NCI-H128 (cell line): ENCODE measurements around the gene TGFBR2.

Experiments used
- DNase-seq: peaks from one replicate; lab custom pipeline; 2025; ENCODE audit not compliant: unreplicated experiment; lab: John Stamatoyannopoulos, UW

The TGFBR2 gene

DNA sequence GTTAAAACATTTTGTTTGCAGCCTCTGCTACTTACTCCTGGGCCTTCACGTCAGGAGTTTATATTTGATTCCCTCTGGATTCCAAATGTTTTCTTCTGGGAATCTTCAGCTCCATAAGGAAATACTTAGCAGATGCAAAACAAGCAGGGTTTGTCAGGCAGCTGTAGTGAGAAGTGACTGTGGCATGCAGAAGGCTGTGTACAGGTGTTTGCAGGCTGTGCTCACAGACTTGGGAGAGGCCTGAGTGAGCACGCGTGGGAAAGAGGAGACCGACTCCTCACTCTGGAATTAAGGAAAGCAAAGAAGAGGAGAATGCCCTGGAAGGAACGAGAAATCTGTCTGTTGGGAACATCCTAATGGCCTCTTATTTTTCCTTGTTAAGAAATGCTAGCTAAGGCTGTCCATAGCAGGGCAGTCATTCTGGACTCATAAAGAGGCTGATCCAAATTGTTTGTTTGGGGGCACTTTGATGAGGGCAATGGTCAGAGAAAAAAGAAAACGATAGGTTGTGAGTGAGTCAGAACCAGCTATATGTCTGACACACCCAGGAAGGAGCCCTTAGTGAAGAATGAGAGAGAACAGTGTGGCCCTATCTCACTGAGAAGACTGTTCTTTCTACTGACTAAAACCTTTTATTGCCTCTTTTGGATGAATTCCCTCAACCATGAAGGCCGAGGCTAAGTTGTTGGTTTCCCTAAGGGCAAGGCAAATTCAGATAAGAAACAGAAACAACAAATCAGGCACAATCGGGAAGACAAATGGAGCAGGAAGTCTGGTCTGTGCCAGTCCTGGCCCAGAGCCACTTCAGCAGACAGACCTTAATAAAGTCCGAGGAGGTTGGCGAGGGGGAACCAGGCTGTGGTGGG is 82.6 kb downstream of the TGFBR2 start:
- no peak for DNase-seq

DNA sequence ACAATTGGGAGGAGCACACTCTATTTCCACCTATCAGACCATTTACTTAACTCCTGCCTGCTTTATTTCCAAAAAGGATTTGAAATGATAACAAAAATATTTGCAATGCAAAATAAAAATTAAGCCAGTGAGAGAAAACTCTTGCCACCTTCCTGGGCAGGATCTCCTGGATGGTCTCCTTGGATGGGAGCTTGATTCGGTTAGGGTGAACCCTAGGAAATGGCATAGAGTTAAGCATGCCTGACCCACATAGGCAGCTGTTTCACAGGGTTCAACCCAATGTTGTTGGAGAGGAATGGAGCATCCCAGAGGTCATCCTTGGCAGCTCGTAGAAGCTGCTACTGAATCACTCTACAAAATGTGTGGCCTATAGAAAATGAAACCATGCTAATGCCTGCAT is 83.8 kb downstream of the TGFBR2 start:
- DNase-seq = no peak

DNA sequence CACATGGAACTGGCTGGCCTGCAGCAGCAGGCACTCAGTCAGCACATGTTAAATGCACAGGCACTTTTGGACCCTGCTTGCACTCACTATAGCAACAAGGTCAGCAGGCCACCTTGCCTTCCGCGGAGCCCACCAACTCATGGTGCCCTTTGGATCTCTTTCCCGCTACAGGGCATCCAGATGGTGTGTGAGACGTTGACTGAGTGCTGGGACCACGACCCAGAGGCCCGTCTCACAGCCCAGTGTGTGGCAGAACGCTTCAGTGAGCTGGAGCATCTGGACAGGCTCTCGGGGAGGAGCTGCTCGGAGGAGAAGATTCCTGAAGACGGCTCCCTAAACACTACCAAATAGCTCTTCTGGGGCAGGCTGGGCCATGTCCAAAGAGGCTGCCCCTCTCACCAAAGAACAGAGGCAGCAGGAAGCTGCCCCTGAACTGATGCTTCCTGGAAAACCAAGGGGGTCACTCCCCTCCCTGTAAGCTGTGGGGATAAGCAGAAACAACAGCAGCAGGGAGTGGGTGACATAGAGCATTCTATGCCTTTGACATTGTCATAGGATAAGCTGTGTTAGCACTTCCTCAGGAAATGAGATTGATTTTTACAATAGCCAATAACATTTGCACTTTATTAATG is 85.0 kb downstream of the TGFBR2 start:
- no peak for DNase-seq

DNA sequence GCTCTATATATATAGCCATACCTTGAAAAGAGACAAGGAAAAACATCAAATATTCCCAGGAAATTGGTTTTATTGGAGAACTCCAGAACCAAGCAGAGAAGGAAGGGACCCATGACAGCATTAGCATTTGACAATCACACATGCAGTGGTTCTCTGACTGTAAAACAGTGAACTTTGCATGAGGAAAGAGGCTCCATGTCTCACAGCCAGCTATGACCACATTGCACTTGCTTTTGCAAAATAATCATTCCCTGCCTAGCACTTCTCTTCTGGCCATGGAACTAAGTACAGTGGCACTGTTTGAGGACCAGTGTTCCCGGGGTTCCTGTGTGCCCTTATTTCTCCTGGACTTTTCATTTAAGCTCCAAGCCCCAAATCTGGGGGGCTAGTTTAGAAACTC is 85.5 kb downstream of the TGFBR2 start:
- no peak for DNase-seq

DNA sequence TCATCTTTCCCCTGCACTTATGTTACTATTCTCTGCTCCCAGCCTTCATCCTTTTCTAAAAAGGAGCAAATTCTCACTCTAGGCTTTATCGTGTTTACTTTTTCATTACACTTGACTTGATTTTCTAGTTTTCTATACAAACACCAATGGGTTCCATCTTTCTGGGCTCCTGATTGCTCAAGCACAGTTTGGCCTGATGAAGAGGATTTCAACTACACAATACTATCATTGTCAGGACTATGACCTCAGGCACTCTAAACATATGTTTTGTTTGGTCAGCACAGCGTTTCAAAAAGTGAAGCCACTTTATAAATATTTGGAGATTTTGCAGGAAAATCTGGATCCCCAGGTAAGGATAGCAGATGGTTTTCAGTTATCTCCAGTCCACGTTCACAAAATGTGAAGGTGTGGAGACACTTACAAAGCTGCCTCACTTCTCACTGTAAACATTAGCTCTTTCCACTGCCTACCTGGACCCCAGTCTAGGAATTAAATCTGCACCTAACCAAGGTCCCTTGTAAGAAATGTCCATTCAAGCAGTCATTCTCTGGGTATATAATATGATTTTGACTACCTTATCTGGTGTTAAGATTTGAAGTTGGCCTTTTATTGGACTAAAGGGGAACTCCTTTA is 86.2 kb downstream of the TGFBR2 start:
- no peak for DNase-seq

DNA sequence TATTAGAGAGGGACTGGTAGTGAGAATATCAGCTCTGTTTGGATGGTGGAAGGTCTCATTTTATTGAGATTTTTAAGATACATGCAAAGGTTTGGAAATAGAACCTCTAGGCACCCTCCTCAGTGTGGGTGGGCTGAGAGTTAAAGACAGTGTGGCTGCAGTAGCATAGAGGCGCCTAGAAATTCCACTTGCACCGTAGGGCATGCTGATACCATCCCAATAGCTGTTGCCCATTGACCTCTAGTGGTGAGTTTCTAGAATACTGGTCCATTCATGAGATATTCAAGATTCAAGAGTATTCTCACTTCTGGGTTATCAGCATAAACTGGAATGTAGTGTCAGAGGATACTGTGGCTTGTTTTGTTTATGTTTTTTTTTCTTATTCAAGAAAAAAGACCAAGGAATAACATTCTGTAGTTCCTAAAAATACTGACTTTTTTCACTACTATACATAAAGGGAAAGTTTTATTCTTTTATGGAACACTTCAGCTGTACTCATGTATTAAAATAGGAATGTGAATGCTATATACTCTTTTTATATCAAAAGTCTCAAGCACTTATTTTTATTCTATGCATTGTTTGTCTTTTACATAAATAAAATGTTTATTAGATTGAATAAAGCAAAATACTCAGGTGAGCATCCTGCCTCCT is 87.2 kb downstream of the TGFBR2 start:
- no peak for DNase-seq

DNA sequence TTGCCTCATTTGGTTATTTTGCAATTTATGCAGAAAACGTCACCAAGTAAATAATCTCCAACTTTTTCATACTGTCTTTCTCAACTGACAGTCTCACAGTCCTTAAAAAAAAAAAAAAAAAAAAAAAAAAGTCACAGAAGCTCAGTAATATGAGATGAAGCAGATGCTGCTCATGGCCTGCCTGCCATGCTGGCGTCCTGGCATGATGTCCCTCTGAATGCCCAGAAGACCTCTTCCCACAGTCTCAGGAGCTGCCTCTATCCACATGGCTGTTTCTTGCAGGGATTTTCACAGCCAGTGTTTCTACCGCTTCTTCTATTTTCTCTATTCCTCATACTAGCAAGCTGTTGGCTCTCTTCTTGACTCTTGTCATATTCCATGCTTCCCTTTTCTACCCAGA is 87.7 kb downstream of the TGFBR2 start:
- DNase-seq = no peak

DNA sequence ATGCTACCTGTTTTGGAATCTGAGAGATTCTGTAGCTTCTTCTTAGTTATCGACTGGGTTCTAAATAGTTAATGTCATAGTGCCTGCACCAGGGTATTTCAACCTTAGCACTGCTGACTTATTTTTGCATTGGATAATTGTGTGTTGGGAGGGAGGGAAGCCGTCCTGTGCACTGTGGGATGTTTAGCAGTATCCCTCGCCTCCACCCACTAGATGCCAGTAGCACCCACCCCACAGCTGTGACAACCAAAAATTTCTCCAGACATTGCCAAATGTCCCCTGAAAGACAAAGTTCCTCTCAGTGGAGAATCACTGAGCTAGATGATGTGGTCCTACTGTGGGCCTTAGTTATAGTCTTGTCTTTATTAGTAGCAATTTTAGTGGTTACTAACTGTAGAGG is 88.3 kb downstream of the TGFBR2 start:
- DNase-seq = no peak

DNA sequence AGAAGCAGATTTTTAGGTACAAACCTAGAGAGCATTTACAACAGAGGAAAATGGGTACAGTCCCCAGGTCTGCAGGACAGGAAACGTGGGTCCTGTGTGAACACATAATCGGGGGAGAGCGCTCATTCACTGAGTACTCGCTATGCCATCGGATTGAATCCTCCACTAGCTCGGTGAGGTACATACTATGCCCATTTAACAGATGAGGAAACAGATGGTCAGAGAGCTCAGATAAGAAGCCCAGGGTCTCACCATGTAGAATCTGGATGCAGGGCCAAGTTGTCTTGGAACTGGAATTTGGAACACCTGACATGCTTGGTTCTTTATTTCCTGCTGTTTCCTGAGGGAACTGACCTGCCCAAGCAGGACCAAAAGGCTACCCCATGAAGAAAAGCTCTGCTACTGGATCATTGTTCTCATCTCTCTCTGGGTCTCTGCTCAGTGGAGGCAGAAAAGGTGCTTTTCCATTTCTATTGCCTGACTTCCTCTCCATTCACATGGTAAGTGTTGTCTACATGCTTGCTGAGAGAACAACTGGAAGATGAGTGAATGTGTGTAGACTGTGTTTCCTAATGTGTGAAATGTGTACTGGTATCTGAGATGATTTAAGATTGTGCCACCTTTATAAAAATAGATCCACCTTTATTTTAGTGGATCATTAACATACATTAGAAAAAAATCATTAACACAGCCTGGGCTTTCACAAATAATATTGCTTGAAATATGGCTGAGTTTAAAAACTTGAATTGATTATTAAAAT is 89.1 kb downstream of the TGFBR2 start:
- no peak for DNase-seq

DNA sequence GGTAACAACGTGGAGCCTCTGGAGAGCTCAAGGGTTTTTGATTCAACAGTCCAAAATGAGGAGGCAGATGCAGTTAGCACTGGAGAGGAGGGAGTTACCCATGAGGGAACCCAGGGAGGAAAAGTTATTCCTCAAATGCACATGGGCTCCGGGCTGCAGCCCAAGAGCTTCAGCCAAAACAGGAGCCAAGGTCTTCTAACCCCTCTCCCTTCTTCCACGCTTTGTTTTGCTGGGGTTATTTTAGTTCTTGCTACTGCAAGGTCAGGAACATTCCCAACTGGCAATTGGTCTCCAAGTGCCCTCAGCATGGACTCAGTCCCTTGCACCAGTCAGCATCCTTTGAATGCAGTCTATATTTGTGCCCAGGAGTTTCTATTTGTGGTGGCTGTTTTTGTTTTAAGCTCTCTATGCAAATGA is 90.0 kb downstream of the TGFBR2 start:
- DNase-seq = no peak

DNA sequence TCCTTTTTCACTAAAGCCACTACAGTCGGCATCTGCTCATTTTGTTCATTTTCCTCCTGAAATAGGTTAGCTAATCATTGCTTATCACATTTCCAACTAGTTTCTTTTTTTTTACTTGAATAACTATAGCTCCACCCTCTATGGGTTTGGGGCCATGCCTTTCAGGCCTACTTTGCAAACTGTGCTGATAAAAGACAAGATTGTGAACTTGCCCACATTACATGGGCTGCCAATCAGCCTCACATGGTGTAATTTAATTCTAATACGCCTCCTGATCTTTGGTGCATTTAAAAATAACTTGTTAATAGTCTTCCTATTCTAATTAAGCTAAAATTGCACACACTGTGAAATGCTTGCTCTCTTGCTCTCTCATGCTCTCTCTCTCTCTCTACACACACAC is 90.5 kb downstream of the TGFBR2 start:
- DNase-seq = no peak

DNA sequence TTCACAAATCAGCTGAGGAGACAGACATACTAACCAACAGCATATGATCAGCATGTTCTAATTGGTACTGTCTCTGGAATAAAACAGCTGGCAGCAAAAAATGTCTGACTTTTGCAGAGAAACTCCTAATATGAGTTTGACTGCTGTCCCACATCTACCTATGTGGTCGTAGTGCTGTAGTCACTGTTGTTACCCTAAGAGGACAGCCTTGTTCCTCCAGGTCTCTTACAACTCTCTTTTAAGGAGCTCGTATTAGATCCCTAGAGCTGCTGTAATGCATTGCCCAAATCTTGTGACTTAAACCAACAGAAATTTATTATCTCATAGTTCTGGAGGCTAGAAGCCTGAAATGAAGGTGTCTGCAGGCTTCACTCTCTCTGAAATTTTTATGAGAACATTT is 92.1 kb downstream of the TGFBR2 start:
- no peak for DNase-seq

DNA sequence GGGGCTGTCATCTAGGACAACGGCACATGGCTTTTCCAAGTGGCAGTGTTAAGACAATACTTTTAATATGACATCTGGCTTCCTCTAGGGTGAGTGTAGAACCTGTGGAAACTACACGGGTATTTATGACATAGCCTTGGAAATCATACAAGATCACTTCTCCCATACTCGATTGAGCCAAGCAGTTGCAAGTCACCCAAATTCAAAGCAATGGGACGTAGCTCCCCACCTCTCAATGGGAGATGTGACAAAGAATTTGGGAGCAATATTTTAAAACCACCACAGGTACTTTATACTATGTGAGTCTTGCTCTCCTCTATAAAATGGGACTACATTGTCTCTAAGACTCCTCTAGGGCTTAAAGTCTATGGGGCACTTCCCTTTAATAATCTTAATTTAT is 93.5 kb downstream of the TGFBR2 start:
- DNase-seq = no peak

DNA sequence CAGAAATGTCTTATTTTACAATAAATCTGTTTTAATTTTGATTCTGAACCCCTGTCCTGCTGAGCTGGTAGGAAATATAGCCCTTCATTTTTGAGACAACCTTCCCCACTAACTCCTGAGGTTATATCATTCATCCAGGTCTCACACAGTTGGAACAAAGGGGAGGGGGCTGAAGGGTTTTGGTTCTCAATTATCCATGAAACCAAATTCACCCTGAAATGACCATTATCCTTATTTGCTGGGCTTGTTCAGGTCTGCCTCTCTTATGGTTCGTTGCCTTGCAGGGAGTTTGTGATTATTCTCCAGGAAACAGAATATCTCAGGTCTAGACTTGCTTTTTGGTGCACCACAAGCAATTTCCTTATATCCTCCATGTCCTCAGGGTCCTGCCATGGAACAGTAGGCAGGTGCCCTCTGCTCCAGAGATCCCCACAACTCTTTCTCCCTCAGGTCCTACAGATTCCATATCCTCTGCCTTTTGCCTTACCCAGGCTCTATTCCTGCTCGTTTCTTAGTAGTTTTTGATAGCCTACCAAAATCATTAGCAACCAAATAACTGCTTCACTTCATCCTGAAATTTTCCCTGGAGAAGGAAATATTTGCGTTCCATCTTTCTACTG is 94.4 kb downstream of the TGFBR2 start:
- no peak for DNase-seq

DNA sequence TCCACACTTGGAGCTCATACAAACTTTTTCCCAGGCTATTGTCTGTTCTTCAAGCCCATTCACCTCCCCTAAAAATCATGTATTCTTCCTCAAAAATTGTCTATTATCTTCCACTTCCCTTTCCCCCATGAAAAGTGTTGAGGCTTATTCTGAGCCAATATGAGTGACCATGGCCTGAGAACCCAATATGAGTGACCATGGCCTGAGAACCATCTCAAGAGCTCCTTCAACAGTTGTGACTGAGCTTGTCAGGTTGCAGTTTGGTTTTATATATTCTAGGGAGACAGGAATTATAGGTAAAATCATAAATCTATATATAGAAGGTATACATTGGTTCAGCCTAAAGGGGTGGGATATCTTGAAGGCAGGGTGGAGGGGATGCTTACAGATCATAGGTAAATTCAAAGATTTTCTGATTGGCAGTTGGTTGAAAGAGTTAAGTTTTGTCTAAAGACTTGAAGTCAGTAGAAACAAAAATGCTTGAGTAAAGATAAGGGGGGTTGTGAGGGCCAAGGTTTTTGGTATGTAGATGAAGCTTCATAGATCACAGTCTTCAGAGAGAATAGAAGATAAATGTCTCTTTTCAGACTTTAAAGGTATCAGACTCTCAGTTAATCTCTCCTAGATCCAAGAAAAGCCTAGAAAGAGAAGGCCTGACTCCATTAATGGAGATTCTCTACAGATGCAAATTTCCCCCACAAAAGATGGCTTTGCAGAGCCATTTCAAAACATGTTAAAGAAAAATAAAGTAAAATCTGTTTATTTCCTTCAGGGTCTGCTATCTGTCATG is 95.8 kb downstream of the TGFBR2 start:
- no peak for DNase-seq

DNA sequence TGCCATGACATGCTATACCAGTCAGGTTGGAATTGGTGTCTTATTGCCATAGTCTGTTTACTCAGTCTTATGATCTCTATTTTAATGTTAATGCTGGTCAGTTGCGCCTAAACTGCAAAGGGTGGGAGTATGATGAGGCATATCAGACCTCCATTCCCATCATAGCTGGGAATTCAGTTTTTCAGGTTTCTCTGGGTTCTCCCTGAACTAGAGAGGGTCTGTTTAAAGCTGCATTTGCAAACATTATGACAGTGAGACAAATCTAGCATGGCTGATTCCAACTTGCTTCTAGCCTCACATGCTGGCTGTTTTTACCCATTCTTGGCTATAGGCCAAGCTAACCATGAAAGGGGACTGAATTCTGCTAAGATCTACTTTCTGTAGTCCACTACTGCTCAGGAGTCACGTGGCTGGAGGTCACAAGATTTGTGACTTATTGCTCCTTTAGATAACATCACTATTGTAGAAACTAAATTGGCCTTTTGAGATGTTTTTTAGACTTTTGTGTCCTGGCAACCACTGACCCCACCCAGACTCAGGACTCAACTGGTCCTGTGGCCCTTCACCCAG is 96.5 kb downstream of the TGFBR2 start:
- no peak for DNase-seq

DNA sequence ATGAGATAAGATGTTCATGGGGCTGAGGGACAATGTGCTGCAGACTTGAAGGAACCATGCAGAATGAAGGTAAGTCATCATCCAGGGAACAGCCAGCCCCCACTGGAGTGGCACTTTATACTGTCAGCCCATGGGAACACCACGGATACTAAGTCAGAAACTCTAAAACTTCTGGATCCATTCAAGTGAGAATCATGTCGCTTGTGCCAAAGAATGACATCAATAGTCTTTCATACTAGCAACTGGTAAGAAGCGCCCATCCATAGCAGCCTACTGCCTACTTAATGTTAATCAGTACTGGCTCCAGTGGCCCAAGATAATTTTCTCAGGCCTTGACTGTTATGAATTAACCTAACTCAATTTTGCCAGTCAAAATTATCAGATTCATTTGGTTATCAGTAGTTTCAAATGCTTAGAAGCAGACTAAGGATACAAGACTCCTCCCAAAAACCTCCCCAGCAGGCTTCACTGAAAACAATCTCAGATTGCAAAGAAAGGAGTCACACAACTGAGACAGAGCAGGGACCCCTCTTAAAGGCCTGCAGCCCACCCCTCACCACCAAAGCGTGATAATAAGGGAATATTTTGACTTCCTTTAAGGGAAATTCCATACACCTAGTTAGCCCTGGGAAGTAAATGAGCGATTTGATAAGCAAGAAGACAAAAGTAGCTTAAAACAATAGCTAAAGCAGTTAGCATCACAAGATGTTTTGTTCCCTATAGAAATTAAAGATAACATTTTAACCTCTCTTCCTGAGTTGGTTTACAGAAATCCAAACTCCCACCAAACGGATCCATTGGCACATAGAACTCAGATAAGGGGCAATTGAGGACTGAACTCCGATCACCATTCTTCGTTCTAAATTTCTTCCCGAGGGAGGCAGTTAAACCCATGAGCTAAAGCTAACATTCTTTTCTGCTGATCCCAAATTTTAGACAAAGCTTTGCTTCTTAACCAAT is 98.8 kb downstream of the TGFBR2 start:
- DNase-seq = no peak

DNA sequence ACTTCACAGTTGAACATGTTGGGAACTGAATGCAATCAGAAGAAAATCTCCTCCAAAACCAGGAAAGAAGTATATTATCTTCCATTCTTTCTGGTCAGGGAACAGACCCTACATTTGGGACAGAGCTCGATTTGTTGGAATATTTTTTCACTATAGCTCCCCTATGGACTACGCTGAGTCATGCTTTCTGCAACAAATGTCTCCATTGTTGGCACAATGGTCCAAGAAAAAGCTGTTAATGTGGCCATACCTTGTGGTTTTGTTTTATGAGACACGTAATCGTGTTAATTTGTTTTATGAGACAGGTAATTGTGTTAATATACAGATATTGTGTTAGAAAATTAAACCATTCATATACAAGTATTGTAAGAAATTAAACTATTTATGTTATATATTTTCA is 101.4 kb downstream of the TGFBR2 start:
- DNase-seq = no peak
